HCT116 (cell line): ENCODE measurements around the gene PIK3R1.

Experiments
- CEBPB ChIP-seq: IDR thresholded peaks from 2 replicates; pipeline ENCODE4 v1.6.1; 2012; ENCODE audit warnings: low read depth
- EGR1 ChIP-seq: IDR thresholded peaks from 2 replicates; pipeline ENCODE4 v1.6.1; 2012; ENCODE audit warnings: low read depth
- ELF1 ChIP-seq: IDR thresholded peaks from 2 replicates; pipeline ENCODE4 v1.6.1; 2012; ENCODE audit warnings: low read depth, borderline replicate concordance
- POLR2A ChIP-seq: IDR thresholded peaks from 2 replicates; pipeline ENCODE4 v1.7.0; 2011; ENCODE audit warnings: borderline replicate concordance; ENCODE audit not compliant: insufficient read depth, insufficient read length; ENCODE audit errors: extremely low read depth
- POLR2AphosphoS5 ChIP-seq: IDR thresholded peaks from 2 replicates; pipeline ENCODE4 v1.6.1; 2011; ENCODE audit warnings: mild to moderate bottlenecking, low read depth, low read length, moderate library complexity
- SIN3A ChIP-seq: IDR thresholded peaks from 2 replicates; pipeline ENCODE4 v1.6.1; 2012; ENCODE audit warnings: low read depth
- TCF7L2 ChIP-seq: IDR thresholded peaks from 2 replicates; pipeline ENCODE4 v1.7.0; 2011; ENCODE audit warnings: borderline replicate concordance, inconsistent platforms; ENCODE audit not compliant: insufficient read depth, insufficient read length; ENCODE audit errors: extremely low read depth
- ZNF274 ChIP-seq: fragments of 200-500 bp; sonication (Bioruptor generic); IDR thresholded peaks from 2 replicates; pipeline ENCODE4 v1.6.1; 2014; ENCODE audit warnings: mild to moderate bottlenecking, low read depth, low read length, inconsistent platforms
- TF ChIP-seq, protein P1 (sequence below), 3 experiments: fragments of 200-600 bp in 1 of 3; sonication (generic) in 1 of 3; IDR thresholded peaks in 2 of 3; conservative IDR thresholded peaks in 1 of 3; 2 replicates each; pipeline ENCODE4 v1.5.1; 2012 to 2017; ENCODE audit warnings: low read depth in 2 of 3, low read length in 2 of 3, antibody characterized with exemption in 1 of 3, borderline replicate concordance in 1 of 3, control low read depth in 1 of 3, mild to moderate bottlenecking in 1 of 3, mixed read lengths in 1 of 3, mixed run types in 1 of 3, moderate library complexity in 1 of 3; ENCODE audit not compliant: insufficient read depth in 1 of 3

DNA sequence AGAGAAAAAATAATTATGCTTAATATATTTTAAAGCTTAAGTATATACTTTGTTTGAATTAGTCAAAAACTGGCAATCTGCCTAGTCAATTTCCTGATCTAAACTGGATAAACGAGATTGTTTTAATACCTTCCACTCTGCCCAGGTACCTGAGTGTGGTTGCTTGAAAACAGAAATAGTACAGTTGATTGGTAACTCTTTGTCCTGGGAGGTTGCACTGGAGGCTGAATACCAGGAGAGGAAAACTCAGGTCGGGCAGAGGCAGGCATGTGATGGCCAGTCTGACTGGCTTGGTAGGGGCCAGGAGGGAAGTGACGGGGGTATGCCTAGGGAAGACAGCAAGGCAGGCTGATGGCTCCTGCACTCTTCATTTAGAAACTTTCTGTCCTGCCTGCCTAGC is 80.2 kb downstream of the PIK3R1 start:
- TF ChIP-seq, protein P1, sequence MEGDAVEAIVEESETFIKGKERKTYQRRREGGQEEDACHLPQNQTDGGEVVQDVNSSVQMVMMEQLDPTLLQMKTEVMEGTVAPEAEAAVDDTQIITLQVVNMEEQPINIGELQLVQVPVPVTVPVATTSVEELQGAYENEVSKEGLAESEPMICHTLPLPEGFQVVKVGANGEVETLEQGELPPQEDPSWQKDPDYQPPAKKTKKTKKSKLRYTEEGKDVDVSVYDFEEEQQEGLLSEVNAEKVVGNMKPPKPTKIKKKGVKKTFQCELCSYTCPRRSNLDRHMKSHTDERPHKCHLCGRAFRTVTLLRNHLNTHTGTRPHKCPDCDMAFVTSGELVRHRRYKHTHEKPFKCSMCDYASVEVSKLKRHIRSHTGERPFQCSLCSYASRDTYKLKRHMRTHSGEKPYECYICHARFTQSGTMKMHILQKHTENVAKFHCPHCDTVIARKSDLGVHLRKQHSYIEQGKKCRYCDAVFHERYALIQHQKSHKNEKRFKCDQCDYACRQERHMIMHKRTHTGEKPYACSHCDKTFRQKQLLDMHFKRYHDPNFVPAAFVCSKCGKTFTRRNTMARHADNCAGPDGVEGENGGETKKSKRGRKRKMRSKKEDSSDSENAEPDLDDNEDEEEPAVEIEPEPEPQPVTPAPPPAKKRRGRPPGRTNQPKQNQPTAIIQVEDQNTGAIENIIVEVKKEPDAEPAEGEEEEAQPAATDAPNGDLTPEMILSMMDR (IDR thresholded peaks at IDR 0.05 in 2 of 3, conservative IDR thresholded peaks at IDR 0.05 in 1 of 3; ENCODE audit: borderline replicate concordance in 1 of 3, insufficient read depth in 1 of 3, low read depth in 2 of 3, low read length in 2 of 3): no peak
- no peak for TF ChIP-seq EGR1
- no peak for TF ChIP-seq ELF1
- TF ChIP-seq POLR2A: no peak
- no peak for TF ChIP-seq TCF7L2
- no peak for TF ChIP-seq SIN3A
- no peak for TF ChIP-seq POLR2AphosphoS5
- no peak for TF ChIP-seq ZNF274
- TF ChIP-seq CEBPB: no peak
